ENCODE results near the gene ENGASE.

DNA sequence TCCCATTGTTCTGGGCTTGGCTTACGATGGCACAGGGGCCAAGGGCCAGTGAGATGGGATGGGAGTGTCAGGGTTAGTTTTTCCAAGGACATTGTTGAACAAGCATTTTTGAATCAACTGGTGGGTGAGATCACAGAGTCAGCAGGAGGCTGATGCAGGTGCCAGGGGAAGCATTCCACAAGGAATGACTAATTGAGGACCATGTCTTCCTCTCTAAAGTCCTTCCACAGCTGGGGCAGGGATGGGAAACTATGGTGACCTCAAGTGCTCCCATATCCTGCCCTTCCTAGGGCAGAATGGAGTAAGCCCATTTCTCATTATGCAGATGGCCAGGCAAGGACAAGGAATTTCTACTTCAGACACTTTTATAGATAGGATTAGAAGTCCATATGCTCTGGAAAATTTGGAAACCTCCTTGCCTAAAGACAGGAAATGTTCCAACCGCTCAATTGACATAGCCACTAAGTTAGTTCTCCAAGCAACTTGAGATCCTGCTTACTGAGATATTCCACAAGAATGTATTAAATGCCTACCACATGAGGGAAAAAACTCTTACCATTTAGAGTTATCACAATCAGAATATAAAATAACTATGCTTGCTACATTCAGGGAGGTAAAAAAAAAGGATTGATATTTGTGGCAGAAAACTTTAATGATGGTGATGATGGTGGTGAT is 21.2 kb upstream of the ENGASE start:
- TF ChIP-seq, protein P1, sequence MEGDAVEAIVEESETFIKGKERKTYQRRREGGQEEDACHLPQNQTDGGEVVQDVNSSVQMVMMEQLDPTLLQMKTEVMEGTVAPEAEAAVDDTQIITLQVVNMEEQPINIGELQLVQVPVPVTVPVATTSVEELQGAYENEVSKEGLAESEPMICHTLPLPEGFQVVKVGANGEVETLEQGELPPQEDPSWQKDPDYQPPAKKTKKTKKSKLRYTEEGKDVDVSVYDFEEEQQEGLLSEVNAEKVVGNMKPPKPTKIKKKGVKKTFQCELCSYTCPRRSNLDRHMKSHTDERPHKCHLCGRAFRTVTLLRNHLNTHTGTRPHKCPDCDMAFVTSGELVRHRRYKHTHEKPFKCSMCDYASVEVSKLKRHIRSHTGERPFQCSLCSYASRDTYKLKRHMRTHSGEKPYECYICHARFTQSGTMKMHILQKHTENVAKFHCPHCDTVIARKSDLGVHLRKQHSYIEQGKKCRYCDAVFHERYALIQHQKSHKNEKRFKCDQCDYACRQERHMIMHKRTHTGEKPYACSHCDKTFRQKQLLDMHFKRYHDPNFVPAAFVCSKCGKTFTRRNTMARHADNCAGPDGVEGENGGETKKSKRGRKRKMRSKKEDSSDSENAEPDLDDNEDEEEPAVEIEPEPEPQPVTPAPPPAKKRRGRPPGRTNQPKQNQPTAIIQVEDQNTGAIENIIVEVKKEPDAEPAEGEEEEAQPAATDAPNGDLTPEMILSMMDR (IDR thresholded peaks at IDR 0.05), result no peak
- no peak for TF ChIP-seq POLR2A (IDR thresholded peaks at IDR 0.05)

All from testis (tissue), 2 donors.